ENCODE results near the gene VWA5B1.

The VWA5B1 gene

DNA sequence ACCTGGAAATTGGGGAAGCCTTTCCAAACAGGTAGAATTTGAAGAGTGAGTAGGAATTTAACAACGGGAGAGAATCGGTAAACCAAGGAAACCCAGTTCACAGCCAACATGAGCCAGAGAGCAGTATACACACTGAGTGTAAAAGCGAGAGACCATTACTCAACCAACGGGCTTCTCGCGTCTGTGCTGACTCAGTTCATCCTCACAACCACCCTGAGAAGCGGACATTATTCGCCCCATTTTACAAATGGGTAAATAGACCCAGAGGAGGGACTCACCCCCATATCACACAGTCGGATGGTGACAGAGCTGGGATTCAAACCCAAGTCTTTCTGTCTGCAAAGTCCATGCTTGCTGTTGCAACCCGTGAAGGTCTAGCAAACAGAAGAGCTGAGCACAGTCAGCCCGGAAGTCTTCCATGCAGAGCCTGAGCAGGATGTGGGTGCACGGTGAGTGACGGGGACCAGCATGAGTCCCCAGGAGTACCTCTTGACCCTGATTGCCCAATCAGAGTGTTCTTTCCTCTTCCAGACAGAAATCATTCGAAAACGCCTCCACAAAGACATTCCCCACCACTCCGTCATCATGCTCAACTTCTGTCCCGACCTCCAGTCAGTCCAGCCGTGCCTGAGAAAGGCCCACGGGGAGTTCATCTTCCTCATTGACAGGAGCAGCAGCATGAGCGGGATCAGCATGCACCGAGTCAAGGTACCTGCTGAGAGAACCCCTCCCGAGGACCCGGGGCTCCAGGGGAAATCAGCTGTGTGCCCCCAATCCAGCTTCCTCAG is 32.3 kb downstream of the VWA5B1 start:
- DNase-seq: no peak

GRCh38 chr1:20323613-20323920 is 32.9 kb downstream of the VWA5B1 start:
- no peak for DNase-seq

GRCh38 chr1:20324704-20325406 is 34.2 kb downstream of the VWA5B1 start:
- DNase-seq: no peak

DNA sequence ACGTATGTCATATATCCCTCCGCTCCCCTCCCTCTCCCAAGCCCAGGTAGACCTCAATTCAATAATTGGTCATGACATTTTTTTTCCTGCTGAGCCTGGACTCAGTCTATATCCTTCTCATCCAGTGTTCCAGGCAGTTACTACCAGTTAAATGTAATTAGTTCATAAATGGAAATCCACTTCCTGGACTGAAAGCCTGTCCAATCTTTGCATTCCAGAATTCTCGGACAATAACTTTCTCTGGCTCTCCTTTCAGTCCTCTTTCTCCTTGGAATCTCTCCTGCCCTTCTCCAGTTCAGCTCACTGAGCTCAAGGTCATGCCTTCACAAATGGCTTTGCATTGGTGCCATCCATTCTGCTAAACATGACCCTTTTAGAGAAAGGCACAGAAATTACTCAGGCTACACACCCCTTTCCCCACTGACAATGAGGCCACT is 34.8 kb downstream of the VWA5B1 start:
- DNase-seq: no peak

GRCh38 chr1:20325844-20326420 is 35.3 kb downstream of the VWA5B1 start:
- DNase-seq: no peak

DNA sequence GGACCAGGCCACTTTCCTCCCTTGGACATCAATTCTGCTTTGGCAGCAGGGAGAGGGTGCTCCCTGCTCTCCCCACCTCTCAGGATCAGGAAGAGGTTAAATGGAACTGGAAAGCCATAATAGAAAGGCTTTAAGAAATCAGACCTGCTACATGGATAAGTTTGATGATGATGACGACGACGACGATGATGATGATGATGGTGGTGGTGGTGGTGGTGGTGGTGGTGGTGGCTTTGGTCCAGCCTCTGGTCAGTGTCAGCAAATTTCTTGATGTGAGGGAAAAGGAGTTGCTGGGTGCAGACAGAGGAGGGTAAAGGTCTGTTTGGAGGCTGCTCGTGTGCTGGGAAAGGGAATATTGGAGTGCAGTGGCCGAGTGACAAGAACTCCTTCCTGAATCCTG is 36.8 kb downstream of the VWA5B1 start:
- no peak for DNase-seq

DNA sequence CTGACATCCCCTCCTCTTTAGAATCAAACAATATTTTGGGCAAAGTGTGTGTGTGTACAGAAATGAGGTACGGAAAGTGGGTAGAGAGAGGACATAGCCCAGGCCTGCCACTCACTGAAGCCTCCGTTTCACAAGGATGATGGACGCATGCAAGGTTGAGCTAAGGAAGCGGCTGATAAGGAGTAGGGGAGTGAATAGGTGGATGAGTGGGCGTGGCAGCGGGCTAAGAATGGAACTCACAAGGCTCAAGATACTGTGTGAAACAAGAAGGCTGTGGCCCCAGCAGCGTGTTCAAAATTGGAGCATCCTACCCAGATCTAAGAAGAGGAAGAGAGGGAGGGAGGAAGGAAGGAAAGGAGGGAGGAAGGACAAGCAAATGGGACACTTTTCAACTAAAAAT is 37.5 kb downstream of the VWA5B1 start:
- no peak for DNase-seq

GRCh38 chr1:20329793-20330542 is 39.3 kb downstream of the VWA5B1 start:
- no peak for DNase-seq

DNA sequence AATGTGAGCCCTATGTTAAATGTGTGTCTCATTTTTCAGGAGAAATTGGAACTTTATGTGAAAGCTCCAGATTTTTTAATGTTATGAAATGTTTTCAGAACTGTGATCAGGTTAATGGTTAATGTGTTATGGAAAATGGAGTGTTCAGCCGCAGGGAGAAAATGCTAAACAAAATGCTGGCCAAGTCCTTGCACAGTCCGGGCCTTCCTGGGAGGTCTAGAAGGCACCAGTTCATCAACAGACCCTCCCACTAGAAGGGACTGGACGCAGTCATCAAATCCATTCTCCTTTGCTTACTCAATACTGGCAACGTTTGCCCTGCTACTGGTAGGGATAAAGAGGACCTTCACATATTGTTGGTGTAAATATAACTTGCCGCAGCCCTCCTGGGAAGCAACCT is 43.4 kb downstream of the VWA5B1 start:
- no peak for DNase-seq

DNA sequence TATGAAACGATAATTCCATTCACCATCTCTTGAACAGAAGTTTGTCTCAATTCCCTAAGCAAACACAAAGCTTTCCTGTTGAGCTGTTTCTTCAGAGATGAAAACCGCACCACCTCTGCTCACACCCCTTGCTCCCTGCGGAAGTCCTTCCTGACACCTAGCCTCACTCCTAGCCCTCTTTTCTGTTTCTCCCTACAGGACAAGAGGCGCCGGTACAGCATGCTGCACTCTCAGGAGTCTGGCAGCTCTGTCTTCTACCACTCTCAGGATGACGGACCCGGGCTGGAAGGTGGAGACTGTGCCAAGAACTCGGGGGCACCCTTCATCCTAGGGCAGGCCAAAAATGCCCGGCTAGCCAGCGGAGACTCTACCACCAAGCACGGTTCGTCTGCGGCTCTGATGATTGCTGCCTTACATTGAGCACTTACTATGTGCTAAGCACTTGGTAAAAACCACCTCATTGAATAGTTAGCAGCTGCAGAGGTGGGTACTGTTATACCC is 45.5 kb downstream of the VWA5B1 start:
- no peak for DNase-seq

DNA sequence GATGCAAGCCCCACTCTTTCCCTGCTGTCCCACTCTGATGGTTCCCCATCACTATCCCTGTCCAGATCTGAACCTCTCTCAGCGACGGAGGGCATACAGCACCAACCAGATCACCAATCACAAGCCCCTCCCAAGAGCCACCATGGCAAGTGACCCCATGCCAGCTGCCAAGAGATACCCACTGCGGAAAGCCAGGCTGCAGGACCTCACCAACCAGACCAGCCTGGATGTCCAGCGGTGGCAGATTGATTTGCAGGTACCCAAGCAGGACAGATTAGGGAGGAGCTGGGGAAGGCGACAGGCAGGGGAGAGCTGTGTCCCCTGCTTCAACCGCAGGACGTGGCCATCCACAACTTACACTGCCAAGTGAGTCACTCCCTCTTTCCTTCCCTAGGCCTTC is 46.9 kb downstream of the VWA5B1 start:
- no peak for DNase-seq

DNA sequence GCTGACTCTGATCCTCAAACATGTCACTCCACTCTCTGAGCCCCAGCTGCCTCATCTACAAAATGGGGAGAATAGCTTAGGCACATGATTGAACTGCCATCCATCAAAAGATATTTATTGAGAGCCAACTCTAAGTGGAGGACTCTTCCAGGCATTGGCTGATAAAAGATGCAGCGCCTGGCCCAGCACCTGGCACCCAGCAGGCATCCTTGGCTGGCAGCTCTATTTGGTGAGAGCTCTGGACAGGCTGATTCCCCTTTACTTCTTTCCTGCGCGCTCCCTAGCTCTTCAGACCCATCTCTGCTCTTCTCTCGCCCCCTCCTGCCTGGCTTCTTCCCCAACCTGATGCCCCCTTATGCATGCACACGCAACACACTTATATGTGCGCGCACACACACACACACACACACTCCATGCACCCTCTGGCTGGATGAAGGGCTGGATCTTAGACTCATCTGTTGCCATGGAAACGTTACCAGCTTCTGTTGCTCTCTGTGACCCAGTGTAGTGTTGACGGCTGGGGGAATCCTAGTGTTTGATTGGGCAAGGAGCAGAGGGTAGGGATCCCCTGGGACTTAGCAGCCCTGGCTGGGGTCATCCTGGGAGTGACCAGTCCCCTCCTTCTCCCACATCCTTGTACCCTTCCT is 49.3 kb downstream of the VWA5B1 start:
- peak; percentile 39 for DNase-seq

DNA sequence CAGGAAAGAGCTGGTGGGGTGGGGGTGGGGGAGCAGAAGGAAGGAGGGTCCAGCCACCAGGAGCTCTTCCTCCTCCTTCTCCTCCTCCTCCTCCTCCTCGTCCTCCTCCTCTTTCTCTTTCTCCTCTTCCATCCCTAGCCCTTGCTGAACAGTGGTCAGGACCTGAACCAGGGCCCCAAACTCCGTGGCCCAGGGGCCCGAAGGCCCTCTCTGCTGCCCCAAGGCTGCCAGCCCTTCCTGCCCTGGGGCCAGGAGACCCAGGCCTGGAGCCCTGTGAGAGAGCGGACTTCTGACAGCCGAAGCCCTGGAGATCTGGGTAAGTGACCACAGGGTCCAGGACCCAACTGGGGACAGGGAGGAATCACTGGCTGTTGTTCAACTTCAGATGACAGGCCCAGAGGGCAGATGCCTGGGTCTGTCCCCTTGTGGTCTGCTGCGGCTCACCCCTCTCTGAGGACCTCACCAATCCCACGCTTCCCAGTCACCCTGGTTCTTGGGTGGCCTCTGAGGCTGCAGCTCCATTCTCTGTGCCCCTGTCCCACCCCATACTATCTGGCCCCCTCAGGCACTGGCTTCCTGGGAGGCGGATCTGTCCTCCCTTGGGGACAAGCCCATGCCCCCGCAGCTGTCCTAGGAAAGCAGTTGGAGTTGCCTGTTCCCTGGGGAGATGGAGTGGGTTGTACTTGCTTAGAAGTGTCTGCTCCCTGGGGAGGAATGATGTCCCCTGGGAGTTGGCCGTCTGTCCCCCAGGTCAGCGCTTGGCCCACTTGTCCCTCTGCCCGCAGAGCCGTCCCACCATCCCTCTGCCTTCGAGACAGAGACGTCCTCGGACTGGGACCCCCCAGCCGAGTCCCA is 51.8 kb downstream of the VWA5B1 start:
- DNase-seq: peak; percentile 56

GRCh38 chr1:20343149-20343937 is 52.7 kb downstream of the VWA5B1 start:
- DNase-seq: peak; percentile 7

GRCh38 chr1:20343938-20344302 is 53.2 kb downstream of the VWA5B1 start:
- no peak for DNase-seq

GRCh38 chr1:20344738-20345137 is 54.1 kb downstream of the VWA5B1 start:
- DNase-seq: no peak

GRCh38 chr1:20345419-20345818 is 54.7 kb downstream of the VWA5B1 start:
- no peak for DNase-seq

- no peak for DNase-seq
These were observed 55.8 kb downstream of the VWA5B1 start for GRCh38 chr1:20346433-20346832.

DNA sequence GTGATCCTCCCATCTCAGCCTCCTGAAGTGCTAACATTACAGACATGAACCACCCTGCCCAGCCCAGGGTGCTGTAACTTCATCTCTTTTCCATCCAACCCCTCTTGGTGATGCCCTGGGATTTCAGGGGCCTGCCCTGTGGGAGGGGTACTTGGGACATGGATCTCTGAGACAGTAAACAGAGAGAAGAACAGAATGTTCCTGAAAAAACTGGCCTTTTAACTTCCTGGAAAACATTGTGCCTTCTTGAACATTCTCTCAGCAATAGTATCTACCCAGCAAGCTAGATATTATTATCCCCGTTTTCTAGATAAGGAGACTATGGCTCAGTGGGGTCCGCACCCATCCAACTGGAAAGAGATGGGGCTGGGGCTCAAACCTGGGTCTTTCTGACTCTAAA is 57.0 kb downstream of the VWA5B1 start:
- DNase-seq: no peak

- DNase-seq: peak; percentile 55
These were observed 57.7 kb downstream of the VWA5B1 start for GRCh38 chr1:20348326-20348915.

DNA sequence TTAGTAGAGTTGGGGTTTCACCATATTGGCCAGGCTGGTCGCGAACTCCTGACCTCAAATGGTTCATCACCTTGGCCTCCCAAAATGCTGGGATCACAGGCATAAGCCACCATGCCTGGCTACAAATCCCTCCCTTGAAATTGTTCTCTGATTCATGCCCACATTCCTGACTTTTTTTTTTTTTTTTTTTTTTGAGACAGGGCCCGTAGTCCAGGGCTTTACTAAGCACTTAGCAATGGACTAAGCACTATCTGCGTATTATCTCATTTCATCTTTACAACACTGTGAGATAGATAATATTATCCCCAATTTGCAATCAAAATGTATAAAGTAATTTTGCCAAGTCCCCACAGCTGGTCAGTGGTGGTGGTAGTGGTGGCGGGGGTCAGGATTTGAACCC is 58.9 kb downstream of the VWA5B1 start:
- no peak for DNase-seq
